GM12878 (cell line): ENCODE results near the gene VRTN. TPM values are rescaled to one million over a fixed set of nuclear protein-coding genes. Genes with fewer than 3 reads are reported as not detected.

Experiments
- ATAC-seq: fragments of 200-7000 bp; cut with Tn5 transposase; 3 replicates; pipeline ENCODE4 v1.9.1; 2020; ENCODE audit warnings: mild to moderate bottlenecking, moderate library complexity
- BruUV-seq: library from RNA; stranded (reverse); fragments of 400-500 nt; replicated peaks from 2 replicates; lab custom pipeline; 2021; lab: Mats Ljungman, UMichigan
- CTCF ChIA-PET: fragments of 300-600 bp; sonication (Branson Sonifier 250); formaldehyde crosslinking; extraction: SDS; loops from one replicate; lab custom pipeline; 2021; ENCODE audit warnings: inconsistent platforms; lab: Yijun Ruan, JAX
- POLR2A ChIA-PET: fragments of 350-600 bp; formaldehyde crosslinking; extraction: SDS; loops from one replicate; lab custom pipeline; 2021; ENCODE audit warnings: inconsistent platforms; lab: Charles Lee
- RAD21 ChIA-PET: fragments of 300-600 bp; sonication (Branson Sonifier 250); formaldehyde crosslinking; loops from one replicate; lab custom pipeline; 2023; ENCODE audit warnings: antibody characterized with exemption; ENCODE audit not compliant: unreplicated experiment; lab: Charles Lee
- SMC1A ChIA-PET: fragments of 300-600 bp; sonication (Branson Sonifier 250); formaldehyde crosslinking; loops from one replicate; lab custom pipeline; 2023; ENCODE audit not compliant: unreplicated experiment, uncharacterized antibody; lab: Charles Lee
- DNase-seq: peaks from one replicate; pipeline ENCODE4 v3.0.0-alpha.2; 2011; ENCODE audit warnings: low read depth, low spot score
- FAIRE-seq: peaks from 3 replicates; lab custom pipeline; 2011; peaks lifted over from hg19 to GRCh38; lab: Jason Lieb, UNC
- H2AFZ ChIP-seq: 2 replicates; pipeline ENCODE4 v1.6.0; 2011; ENCODE audit warnings: low read depth, low read length, control low read depth; ENCODE audit not compliant: control insufficient read depth
- H3K27ac ChIP-seq: 2 replicates; pipeline ENCODE4 v1.5.1; 2011; ENCODE audit warnings: control low read depth; ENCODE audit not compliant: control insufficient read depth, insufficient read depth
- H3K27me3 ChIP-seq, 2 experiments: replicated peaks in 1 of 2; 2 replicates each; pipeline versions ENCODE4 v1.6.0 to v1.6.1; 2011; ENCODE audit warnings: low read length in 1 of 2; ENCODE audit not compliant: control insufficient read depth in 2 of 2, insufficient read depth in 2 of 2
- H3K36me3 ChIP-seq, 2 experiments: 2 replicates each; pipeline ENCODE4 v1.5.1; 2011; ENCODE audit warnings: low read length in 1 of 2; ENCODE audit not compliant: control insufficient read depth in 2 of 2, insufficient read depth in 2 of 2
- H3K4me1 ChIP-seq: 2 replicates; pipeline ENCODE4 v1.6.1; 2011; ENCODE audit warnings: mild to moderate bottlenecking, low read length, moderate library complexity, mixed read lengths; ENCODE audit not compliant: control insufficient read depth, insufficient read depth
- H3K4me2 ChIP-seq: 2 replicates; pipeline ENCODE4 v1.6.0; 2011; ENCODE audit warnings: control low read depth; ENCODE audit not compliant: control insufficient read depth, insufficient read depth
- H3K4me3 ChIP-seq: fragments of 200-600 bp; sonication (generic); 2 replicates; pipeline ENCODE4 v1.5.1; 2016
- H3K79me2 ChIP-seq: 2 replicates; pipeline ENCODE4 v1.6.0; 2011; ENCODE audit warnings: low read length; ENCODE audit not compliant: control insufficient read depth, insufficient read depth
- H3K9ac ChIP-seq: 2 replicates; pipeline ENCODE4 v1.8.0; 2011; ENCODE audit warnings: low read length, control low read depth, mixed read lengths; ENCODE audit not compliant: control insufficient read depth, insufficient read depth
- H3K9me3 ChIP-seq: replicated peaks from 3 replicates; pipeline ENCODE4 v1.5.1; 2011; ENCODE audit warnings: mild to moderate bottlenecking, low read length; ENCODE audit not compliant: control insufficient read depth, insufficient read depth
- H4K20me1 ChIP-seq: 2 replicates; pipeline ENCODE4 v1.6.0; 2011; ENCODE audit not compliant: control insufficient read depth, insufficient read depth
- BCL11A ChIP-seq: IDR thresholded peaks from 2 replicates; pipeline ENCODE4 v1.6.1; 2011; ENCODE audit warnings: low read depth, low read length
- FOXK2 ChIP-seq: fragments of 450-650 bp; IDR thresholded peaks from 2 replicates; pipeline ENCODE4 v1.6.1; 2017; ENCODE audit warnings: mild to moderate bottlenecking, moderate library complexity
- MEF2A ChIP-seq: IDR thresholded peaks from 2 replicates; pipeline ENCODE4 v1.6.1; 2011; ENCODE audit warnings: low read depth, mild to moderate bottlenecking, low read length, moderate library complexity; ENCODE audit not compliant: insufficient read depth
- NFYA ChIP-seq: IDR thresholded peaks from 2 replicates; pipeline ENCODE4 v1.6.1; 2011; ENCODE audit warnings: low read depth, mild to moderate bottlenecking, low read length, improper control_type of control experiment, borderline replicate concordance
- SMAD1 ChIP-seq: fragments of 450-650 bp; IDR thresholded peaks from 2 replicates; pipeline ENCODE4 v1.6.1; 2018; ENCODE audit warnings: mild to moderate bottlenecking, low read depth; ENCODE audit not compliant: partially characterized antibody
- TARDBP ChIP-seq: IDR thresholded peaks from 2 replicates; pipeline ENCODE4 v1.6.1; 2016; ENCODE audit warnings: borderline replicate concordance
- YY1 ChIP-seq: IDR thresholded peaks from 2 replicates; pipeline ENCODE4 v1.6.1; 2011; ENCODE audit warnings: low read depth, mild to moderate bottlenecking, low read length
- ZNF207 ChIP-seq: fragments of 450-650 bp; IDR thresholded peaks from 2 replicates; pipeline ENCODE4 v1.6.1; 2014; ENCODE audit warnings: antibody characterized with exemption, mild to moderate bottlenecking, borderline replicate concordance
- WGBS: methylation state at CpG from one replicate; pipeline ENCODE4 v1.1.6; 2016; ENCODE audit warnings: low lambda C conversion rate; ENCODE audit not compliant: insufficient replicate concordance, insufficient coverage; ENCODE audit errors: missing lambda C conversion rate; 5-methylcytosine and 5-hydroxymethylcytosine counted together
- in situ Hi-C: fragments of 300-500 bp; cut with MboI; formaldehyde crosslinking; loops from 9 replicates; pipeline ENCODE4 v1.14.3; 2018; ENCODE audit warnings: mixed read lengths
- intact Hi-C: fragments of 100-400 bp; cut with micrococcal nuclease; formaldehyde crosslinking; loops from one replicate; pipeline ENCODE4 v1.14.2; 2022; ENCODE audit not compliant: unreplicated experiment
- polyA plus RNA-seq, 11 experiments: library from polyadenylated mRNA; depleted of rRNA in 4 of 11; unstranded in 6 of 11; stranded (reverse) in 5 of 11; fragments of >200 nt; fragmentation: Nextera tagmentation in 4 of 11; fragmentation: Illumina TruSeq in 1 of 11; extraction: Ambion mirVana in 4 of 11; extraction: Trizol in 1 of 11; gene quantifications; 1 replicate in 1 of 11; 2 replicates in 10 of 11; pipeline versions ENCODE4 v1.2.1 to v1.2.3, GENCODE V29; 2011 to 2016; ENCODE audit warnings: inconsistent platforms in 2 of 11, missing spikeins in 2 of 11, low read depth in 1 of 11
- total RNA-seq, 4 experiments: library from RNA; depleted of rRNA in 3 of 4; stranded (reverse); fragments of >200 nt in 3 of 4; fragmentation: Illumina TruSeq in 1 of 4; extraction: Trizol in 1 of 4; gene quantifications; 2 replicates each; pipeline versions ENCODE4 v1.2.1 to v1.2.3, GENCODE V29; 2013 to 2021
- TF ChIP-seq, protein P1 (sequence below): fragments of 450-650 bp; IDR thresholded peaks from 2 replicates; pipeline ENCODE4 v1.6.1; 2017; ENCODE audit warnings: borderline replicate concordance

VRTN gene
- total and polyA plus RNA-seq, 10 of the 15 experiments (the other 5 are each of a cell fraction or from before 2014, with no cell fraction given), result 0.31 TPM; not detected in 9

GRCh38 chr14:74299061-74299545 lies 49.2 kb upstream of the VRTN start:
- in situ Hi-C loops, result no loop called here
- SMC1A ChIA-PET, result no interaction called here
- Histone ChIP-seq H3K36me3 (peaks cover 0 to 4% of the 10 kb centered on the region in 2 experiments; a peak in 3 of 4 replicates), H3K9ac (no peak overlapping the region), H3K27me3 (no peaks in the 10 kb centered on the region), H3K4me3 (no peak overlapping the region), H3K9me3 (no peaks in the 10 kb centered on the region)
- TF ChIP-seq FOXK2 (no peak), ZNF207 (no peak), TARDBP (no peak), SMAD1 (no peak), BCL11A (no peak), NFYA (no peak), YY1 (no peak), MEF2A (no peak)
- TF ChIP-seq, protein P1, sequence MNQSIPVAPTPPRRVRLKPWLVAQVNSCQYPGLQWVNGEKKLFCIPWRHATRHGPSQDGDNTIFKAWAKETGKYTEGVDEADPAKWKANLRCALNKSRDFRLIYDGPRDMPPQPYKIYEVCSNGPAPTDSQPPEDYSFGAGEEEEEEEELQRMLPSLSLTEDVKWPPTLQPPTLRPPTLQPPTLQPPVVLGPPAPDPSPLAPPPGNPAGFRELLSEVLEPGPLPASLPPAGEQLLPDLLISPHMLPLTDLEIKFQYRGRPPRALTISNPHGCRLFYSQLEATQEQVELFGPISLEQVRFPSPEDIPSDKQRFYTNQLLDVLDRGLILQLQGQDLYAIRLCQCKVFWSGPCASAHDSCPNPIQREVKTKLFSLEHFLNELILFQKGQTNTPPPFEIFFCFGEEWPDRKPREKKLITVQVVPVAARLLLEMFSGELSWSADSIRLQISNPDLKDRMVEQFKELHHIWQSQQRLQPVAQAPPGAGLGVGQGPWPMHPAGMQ, result no peak
- TF ChIP-seq, all 136 proteins: peak for 0
- ChIA-PET POLR2A (no interaction called here), CTCF (interaction anchor here (0.7 to 1.7 kb wide), 3 partner anchors 8 to 13 kb away, joined by 3 read pairs; no protein-coding TSS in a partner anchor), RAD21 (no interaction called here)
- H3K4me2 ChIP-seq, result no peak overlapping the region
- no peak for FAIRE-seq
- H3K79me2 ChIP-seq, result peaks cover 17% of the 10 kb centered on the region
- intact Hi-C loops, result no loop called here
- DNase-seq, result no peak
- BruUV-seq, result no TSS peak
- H3K4me1 ChIP-seq, result no peaks in the 10 kb centered on the region
- 82% methylated on average over 10 of the region's 10 CpGs for WGBS
- ATAC-seq, result no peak
- H3K27ac ChIP-seq, result no peak overlapping the region
- no peak overlapping the region for H2AFZ ChIP-seq
- H4K20me1 ChIP-seq, result no peaks in the 10 kb centered on the region
